DOHH2 (cell line): ENCODE measurements around the gene GALNT14.

Experiments used
- EZH2phosphoT487 ChIP-seq: fragments of 200-600 bp; sonication (generic); IDR thresholded peaks from 2 replicates; pipeline ENCODE4 v1.6.1; 2017; ENCODE audit warnings: borderline replicate concordance, mild to moderate bottlenecking, antibody characterized with exemption, low read length, moderate library complexity, mixed read lengths
- TF ChIP-seq, protein P1 (sequence below): fragments of 200-600 bp; sonication (generic); IDR thresholded peaks from one replicate; pipeline ENCODE4 v1.5.1; 2014; ENCODE audit warnings: antibody characterized with exemption, mild to moderate bottlenecking, low read depth, low read length; ENCODE audit not compliant: poor library complexity, severe bottlenecking

DNA sequence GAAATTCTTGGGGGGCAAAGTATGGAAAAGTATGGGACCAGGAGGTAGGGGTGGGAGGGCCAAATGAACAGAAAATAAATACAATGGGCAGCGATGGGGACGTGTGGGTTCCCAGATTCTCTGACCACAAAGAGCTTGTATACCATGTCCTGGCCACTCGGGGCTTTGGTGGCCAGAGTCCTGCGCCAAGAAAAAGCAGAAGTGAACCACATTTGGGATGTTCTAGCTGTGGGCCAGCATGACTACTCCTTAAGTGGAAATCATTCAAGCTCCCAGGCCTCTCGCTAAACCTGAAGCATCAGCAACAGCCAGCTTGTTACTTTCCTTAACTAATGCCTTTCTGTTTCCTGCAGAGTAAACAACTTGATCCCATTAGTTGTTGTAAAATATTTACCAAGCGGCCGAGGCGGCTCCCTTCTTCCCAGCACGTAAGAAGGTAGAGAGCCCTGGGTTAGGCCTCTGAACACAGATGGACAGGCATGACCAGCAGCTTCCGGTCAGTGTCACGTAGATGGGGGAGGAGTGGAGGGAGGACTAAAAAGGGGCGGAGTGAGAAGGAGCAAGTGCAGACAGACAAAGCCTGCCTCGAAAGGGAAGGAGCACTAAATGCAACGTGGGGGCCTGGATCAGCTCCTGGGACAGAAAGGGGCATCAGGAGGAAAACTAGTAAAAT, 88.2 kb downstream of the GALNT14 start:
- TF ChIP-seq, protein P1, sequence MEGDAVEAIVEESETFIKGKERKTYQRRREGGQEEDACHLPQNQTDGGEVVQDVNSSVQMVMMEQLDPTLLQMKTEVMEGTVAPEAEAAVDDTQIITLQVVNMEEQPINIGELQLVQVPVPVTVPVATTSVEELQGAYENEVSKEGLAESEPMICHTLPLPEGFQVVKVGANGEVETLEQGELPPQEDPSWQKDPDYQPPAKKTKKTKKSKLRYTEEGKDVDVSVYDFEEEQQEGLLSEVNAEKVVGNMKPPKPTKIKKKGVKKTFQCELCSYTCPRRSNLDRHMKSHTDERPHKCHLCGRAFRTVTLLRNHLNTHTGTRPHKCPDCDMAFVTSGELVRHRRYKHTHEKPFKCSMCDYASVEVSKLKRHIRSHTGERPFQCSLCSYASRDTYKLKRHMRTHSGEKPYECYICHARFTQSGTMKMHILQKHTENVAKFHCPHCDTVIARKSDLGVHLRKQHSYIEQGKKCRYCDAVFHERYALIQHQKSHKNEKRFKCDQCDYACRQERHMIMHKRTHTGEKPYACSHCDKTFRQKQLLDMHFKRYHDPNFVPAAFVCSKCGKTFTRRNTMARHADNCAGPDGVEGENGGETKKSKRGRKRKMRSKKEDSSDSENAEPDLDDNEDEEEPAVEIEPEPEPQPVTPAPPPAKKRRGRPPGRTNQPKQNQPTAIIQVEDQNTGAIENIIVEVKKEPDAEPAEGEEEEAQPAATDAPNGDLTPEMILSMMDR: no peak
- TF ChIP-seq EZH2phosphoT487: no peak
